Astrocyte of the cerebellum (primary cell): ENCODE results near the gene SLC66A1.

ENCODE experiments used
- DNase-seq: peaks from one replicate; pipeline ENCODE4 v3.0.0-alpha.2; 2011; ENCODE audit warnings: low read depth
- H3K4me3 ChIP-seq: 2 replicates; pipeline ENCODE4 v1.5.1; 2011; ENCODE audit warnings: mild to moderate bottlenecking, low read depth, low read length, moderate library complexity
- CTCF ChIP-seq: IDR thresholded peaks from 2 replicates; pipeline ENCODE4 v1.5.1; 2012; ENCODE audit warnings: low read length, low read depth, moderate library complexity, mild to moderate bottlenecking; ENCODE audit errors: missing control alignments
- in situ Hi-C: cut with HindIII; loops from 2 replicates; pipeline ENCODE4 v1.10.0; 2017; ENCODE audit warnings: low sequenced_read_pairs

Gene SLC66A1

GRCh38 chr1:19327301-19327700, 15.2 kb downstream of the SLC66A1 start:
- in situ Hi-C loops = no loop called here
- no peak for DNase-seq
- no peak overlapping the region for H3K4me3 ChIP-seq
- no peak for TF ChIP-seq CTCF

- in situ Hi-C loops = no loop called here
- no peak for TF ChIP-seq CTCF
- H3K4me3 ChIP-seq = no peak overlapping the region
- no peak for DNase-seq
Observed at GRCh38 chr1:19327736-19328135, 15.6 kb downstream of the SLC66A1 start.

GRCh38 chr1:19328486-19328885, 16.4 kb downstream of the SLC66A1 start:
- no peak overlapping the region for H3K4me3 ChIP-seq
- in situ Hi-C loops = no loop called here
- DNase-seq = no peak
- no peak for TF ChIP-seq CTCF

GRCh38 chr1:19329188-19329587, 17.1 kb downstream of the SLC66A1 start:
- no peak overlapping the region for H3K4me3 ChIP-seq
- DNase-seq = no peak
- TF ChIP-seq CTCF = no peak
- in situ Hi-C loops = no loop called here

- no peak for TF ChIP-seq CTCF
- DNase-seq = no peak
- H3K4me3 ChIP-seq = no peak overlapping the region
- in situ Hi-C loops = no loop called here
Observed at GRCh38 chr1:19329611-19330010, 17.5 kb downstream of the SLC66A1 start.

GRCh38 chr1:19330449-19331135, 18.5 kb downstream of the SLC66A1 start:
- no peak for DNase-seq
- in situ Hi-C loops = no loop called here
- H3K4me3 ChIP-seq = no peak overlapping the region
- TF ChIP-seq CTCF = no peak
